Midbrain (tissue), 1 donor: ENCODE data around the gene TENM4.

ENCODE experiments used
- DNase-seq: peaks from one replicate; lab custom pipeline; 2025; lab: John Stamatoyannopoulos, UW

TENM4 gene

GRCh38 chr11:79084382-79084781, 356.4 kb downstream of the TENM4 start:
- DNase-seq = no peak

- DNase-seq = no peak
Observed at GRCh38 chr11:79083352-79083751, 357.5 kb downstream of the TENM4 start.

GRCh38 chr11:79082907-79083306, 357.9 kb downstream of the TENM4 start:
- no peak for DNase-seq

- no peak for DNase-seq
Observed at GRCh38 chr11:79082280-79082679, 358.6 kb downstream of the TENM4 start.

GRCh38 chr11:79081471-79082031, 359.3 kb downstream of the TENM4 start:
- peak; percentile 52 for DNase-seq

GRCh38 chr11:79080551-79080950, 360.3 kb downstream of the TENM4 start:
- DNase-seq = no peak

GRCh38 chr11:79078999-79079398, 361.8 kb downstream of the TENM4 start:
- no peak for DNase-seq

GRCh38 chr11:79078456-79078855, 362.4 kb downstream of the TENM4 start:
- DNase-seq = no peak

- DNase-seq = no peak
Observed at GRCh38 chr11:79077702-79078330, 363.0 kb downstream of the TENM4 start.

GRCh38 chr11:79076526-79077115, 364.2 kb downstream of the TENM4 start:
- DNase-seq = peak; percentile 13

- no peak for DNase-seq
Observed at GRCh38 chr11:79074547-79074946, 366.3 kb downstream of the TENM4 start.

- no peak for DNase-seq
Observed at GRCh38 chr11:79071190-79071589, 369.6 kb downstream of the TENM4 start.

GRCh38 chr11:79070518-79070917, 370.3 kb downstream of the TENM4 start:
- DNase-seq = no peak

GRCh38 chr11:79069504-79069903, 371.3 kb downstream of the TENM4 start:
- no peak for DNase-seq

GRCh38 chr11:79068356-79068755, 372.5 kb downstream of the TENM4 start:
- no peak for DNase-seq

- DNase-seq = no peak
Observed at GRCh38 chr11:79067352-79067679, 373.5 kb downstream of the TENM4 start.

- DNase-seq = no peak
Observed at GRCh38 chr11:79066456-79067351, 374.1 kb downstream of the TENM4 start.

- DNase-seq = no peak
Observed at GRCh38 chr11:79062814-79063762, 377.7 kb downstream of the TENM4 start.

GRCh38 chr11:79060081-79060953, 380.5 kb downstream of the TENM4 start:
- DNase-seq = no peak

GRCh38 chr11:79059141-79059540, 381.7 kb downstream of the TENM4 start:
- no peak for DNase-seq
